HL-60 (cell line): ENCODE measurements around the gene TMTC2.
A peak's percentile ranks its signal among the peaks of the same experiment; 100 is the strongest.

Experiments used
- DNase-seq, 2 experiments: peaks; one replicate each; pipeline ENCODE4 v3.0.0-alpha.2; 2010 to 2020; ENCODE audit warnings: low read depth in 1 of 2, low spot score in 1 of 2
- H3K27ac ChIP-seq: fragments of 250-450 bp; sonication (Bioruptor Pico); replicated peaks from 2 replicates; pipeline ENCODE4 v1.5.1; 2020; ENCODE audit warnings: mild to moderate bottlenecking, moderate library complexity
- H3K27me3 ChIP-seq: fragments of 250-450 bp; sonication (Bioruptor Pico); 2 replicates; pipeline ENCODE4 v1.5.1; 2021; ENCODE audit warnings: mild to moderate bottlenecking, moderate library complexity; ENCODE audit not compliant: insufficient read depth, poor library complexity, severe bottlenecking
- H3K4me3 ChIP-seq: replicated peaks from 2 replicates; pipeline ENCODE4 v1.5.1; 2011; ENCODE audit warnings: mild to moderate bottlenecking, control low read depth, low read length; ENCODE audit not compliant: insufficient read depth
- GABPA ChIP-seq: IDR thresholded peaks from 2 replicates; pipeline ENCODE4 v1.6.1; 2012; ENCODE audit warnings: low read depth
- POLR2AphosphoS5 ChIP-seq: IDR thresholded peaks from 2 replicates; pipeline ENCODE4 v1.6.1; 2012; ENCODE audit warnings: low read depth
- SPI1 ChIP-seq: IDR thresholded peaks from 2 replicates; pipeline ENCODE4 v1.6.1; 2012; ENCODE audit warnings: low read depth, mild to moderate bottlenecking, borderline replicate concordance
- TF ChIP-seq, protein P1 (sequence below): IDR thresholded peaks from one replicate; pipeline ENCODE4 v1.5.1; 2011; ENCODE audit warnings: low read length, control low read depth, inconsistent platforms; ENCODE audit not compliant: insufficient read depth
- TF ChIP-seq, protein P2 (sequence below): IDR thresholded peaks from 2 replicates; pipeline ENCODE4 v1.6.1; 2012; ENCODE audit warnings: low read depth; ENCODE audit not compliant: insufficient replicate concordance

The TMTC2 gene

DNA sequence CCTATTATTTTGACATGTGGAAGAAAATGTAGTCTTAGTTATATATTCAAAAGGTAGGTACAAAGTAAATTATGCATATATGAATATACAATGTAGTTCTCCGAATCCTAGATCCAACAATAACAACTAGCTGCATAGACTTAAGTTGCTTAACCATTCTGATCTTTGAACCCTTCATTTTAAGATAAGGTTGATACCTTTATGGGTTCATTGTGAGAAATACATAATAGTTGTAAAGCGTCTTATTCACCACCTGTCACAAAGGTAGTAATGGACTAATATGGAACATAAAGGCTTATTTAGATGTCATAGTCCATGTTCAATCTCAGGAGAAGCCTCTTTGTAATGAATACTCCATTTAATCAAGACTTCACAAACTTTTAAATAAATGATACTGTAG is 263.6 kb downstream of the TMTC2 start:
- DNase-seq: no peak
- Histone ChIP-seq H3K27ac (no peak overlapping the region), H3K4me3 (no peak overlapping the region), H3K27me3 (no peaks in the 10 kb centered on the region)
- TF ChIP-seq POLR2AphosphoS5 (no peak), SPI1 (no peak), GABPA (no peak)
- TF ChIP-seq, protein P1, sequence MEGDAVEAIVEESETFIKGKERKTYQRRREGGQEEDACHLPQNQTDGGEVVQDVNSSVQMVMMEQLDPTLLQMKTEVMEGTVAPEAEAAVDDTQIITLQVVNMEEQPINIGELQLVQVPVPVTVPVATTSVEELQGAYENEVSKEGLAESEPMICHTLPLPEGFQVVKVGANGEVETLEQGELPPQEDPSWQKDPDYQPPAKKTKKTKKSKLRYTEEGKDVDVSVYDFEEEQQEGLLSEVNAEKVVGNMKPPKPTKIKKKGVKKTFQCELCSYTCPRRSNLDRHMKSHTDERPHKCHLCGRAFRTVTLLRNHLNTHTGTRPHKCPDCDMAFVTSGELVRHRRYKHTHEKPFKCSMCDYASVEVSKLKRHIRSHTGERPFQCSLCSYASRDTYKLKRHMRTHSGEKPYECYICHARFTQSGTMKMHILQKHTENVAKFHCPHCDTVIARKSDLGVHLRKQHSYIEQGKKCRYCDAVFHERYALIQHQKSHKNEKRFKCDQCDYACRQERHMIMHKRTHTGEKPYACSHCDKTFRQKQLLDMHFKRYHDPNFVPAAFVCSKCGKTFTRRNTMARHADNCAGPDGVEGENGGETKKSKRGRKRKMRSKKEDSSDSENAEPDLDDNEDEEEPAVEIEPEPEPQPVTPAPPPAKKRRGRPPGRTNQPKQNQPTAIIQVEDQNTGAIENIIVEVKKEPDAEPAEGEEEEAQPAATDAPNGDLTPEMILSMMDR: no peak

DNA sequence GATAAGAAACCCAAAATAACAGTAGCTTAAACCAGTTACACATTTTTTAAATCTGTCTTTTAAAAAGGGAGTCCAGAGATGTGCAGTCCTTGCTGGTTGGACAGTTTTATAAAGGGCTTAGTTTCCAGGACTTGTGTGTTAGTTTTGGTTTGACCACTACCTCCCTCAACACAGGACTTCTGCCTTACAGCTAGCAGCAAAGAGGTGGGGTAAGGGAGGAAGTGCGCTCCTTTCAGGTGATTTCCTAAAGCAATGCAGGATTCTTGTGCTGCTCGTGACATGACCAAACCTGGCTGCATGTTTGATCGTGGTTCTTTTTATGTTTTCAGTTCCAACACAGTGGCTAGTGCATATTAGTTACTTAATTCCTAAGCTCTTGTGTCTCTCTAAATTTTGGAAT is 266.2 kb downstream of the TMTC2 start:
- TF ChIP-seq, protein P2, sequence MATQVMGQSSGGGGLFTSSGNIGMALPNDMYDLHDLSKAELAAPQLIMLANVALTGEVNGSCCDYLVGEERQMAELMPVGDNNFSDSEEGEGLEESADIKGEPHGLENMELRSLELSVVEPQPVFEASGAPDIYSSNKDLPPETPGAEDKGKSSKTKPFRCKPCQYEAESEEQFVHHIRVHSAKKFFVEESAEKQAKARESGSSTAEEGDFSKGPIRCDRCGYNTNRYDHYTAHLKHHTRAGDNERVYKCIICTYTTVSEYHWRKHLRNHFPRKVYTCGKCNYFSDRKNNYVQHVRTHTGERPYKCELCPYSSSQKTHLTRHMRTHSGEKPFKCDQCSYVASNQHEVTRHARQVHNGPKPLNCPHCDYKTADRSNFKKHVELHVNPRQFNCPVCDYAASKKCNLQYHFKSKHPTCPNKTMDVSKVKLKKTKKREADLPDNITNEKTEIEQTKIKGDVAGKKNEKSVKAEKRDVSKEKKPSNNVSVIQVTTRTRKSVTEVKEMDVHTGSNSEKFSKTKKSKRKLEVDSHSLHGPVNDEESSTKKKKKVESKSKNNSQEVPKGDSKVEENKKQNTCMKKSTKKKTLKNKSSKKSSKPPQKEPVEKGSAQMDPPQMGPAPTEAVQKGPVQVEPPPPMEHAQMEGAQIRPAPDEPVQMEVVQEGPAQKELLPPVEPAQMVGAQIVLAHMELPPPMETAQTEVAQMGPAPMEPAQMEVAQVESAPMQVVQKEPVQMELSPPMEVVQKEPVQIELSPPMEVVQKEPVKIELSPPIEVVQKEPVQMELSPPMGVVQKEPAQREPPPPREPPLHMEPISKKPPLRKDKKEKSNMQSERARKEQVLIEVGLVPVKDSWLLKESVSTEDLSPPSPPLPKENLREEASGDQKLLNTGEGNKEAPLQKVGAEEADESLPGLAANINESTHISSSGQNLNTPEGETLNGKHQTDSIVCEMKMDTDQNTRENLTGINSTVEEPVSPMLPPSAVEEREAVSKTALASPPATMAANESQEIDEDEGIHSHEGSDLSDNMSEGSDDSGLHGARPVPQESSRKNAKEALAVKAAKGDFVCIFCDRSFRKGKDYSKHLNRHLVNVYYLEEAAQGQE: no peak
- peak; percentile 24; the same call in 1 of the 2 replicates for TF ChIP-seq SPI1
- DNase-seq: no peak
- Histone ChIP-seq H3K4me3 (no peak overlapping the region), H3K27me3 (no peaks in the 10 kb centered on the region), H3K27ac (no peak overlapping the region)

DNA sequence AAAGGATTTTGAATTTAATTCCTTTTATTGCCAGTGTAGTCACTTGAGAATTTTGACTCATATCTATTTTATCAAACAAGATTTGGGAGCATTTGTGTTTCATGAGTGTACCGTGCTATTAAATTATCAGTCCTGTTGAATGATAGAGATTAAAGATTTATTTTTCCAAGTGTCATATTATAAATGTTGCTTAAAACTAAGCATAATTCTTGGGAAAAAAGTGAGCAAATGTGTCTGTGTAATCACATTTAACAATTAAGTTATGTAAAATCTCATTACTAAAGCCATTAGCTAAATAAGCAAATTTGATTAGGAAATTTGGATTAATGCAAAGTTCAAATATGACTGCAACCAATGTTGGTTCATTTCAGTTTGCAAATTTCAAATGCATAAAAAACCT is 266.7 kb downstream of the TMTC2 start:
- TF ChIP-seq, protein P2: no peak
- TF ChIP-seq GABPA (no peak), POLR2AphosphoS5 (no peak), SPI1 (no peak)
- TF ChIP-seq, protein P1: no peak

DNA sequence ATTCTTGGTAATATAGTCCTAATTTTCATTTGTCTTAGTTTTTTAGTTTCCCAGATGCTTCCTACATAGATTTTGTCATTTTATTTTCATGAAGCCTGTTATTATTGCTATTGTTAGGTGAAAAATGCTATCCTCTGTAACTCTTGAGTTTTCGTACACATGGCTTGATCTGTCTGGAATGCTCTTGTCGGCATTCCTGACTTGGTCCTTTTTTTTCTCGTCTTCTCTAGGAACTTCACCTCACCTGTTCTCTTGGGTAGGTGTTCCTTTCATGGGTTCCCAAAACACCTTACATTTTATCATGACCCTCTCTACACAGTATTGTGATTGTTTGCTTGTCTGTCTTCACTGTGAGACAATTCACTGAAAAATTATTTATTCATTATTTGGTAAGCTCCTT is 267.4 kb downstream of the TMTC2 start:
- DNase-seq: no peak
- Histone ChIP-seq H3K4me3 (no peak overlapping the region), H3K27me3 (no peaks in the 10 kb centered on the region), H3K27ac (no peak overlapping the region)
- TF ChIP-seq, protein P2: no peak
- TF ChIP-seq GABPA (no peak), POLR2AphosphoS5 (no peak), SPI1 (no peak)
- TF ChIP-seq, protein P1: no peak

More for the DNA sequence above, 266.7 kb downstream of the TMTC2 start:
- no peak overlapping the region for H3K27ac ChIP-seq
- no peaks in the 10 kb centered on the region for H3K27me3 ChIP-seq
- H3K4me3 ChIP-seq: no peak overlapping the region
- no peak for DNase-seq
